NT2/D1 (cell line): Measurements from ENCODE around the gene SLA2.

ENCODE experiments used
- DNase-seq: peaks from one replicate; pipeline ENCODE4 v3.0.0-alpha.2; 2011; ENCODE audit warnings: low read depth, low spot score
- H3K27me3 ChIP-seq: 2 replicates; pipeline ENCODE4 v1.6.0; 2011; ENCODE audit warnings: mild to moderate bottlenecking; ENCODE audit not compliant: insufficient read length, insufficient read depth
- H3K36me3 ChIP-seq: 2 replicates; pipeline ENCODE4 v1.6.1; 2011; ENCODE audit warnings: mild to moderate bottlenecking, low read length, mixed read lengths; ENCODE audit not compliant: insufficient read depth, insufficient read length
- H3K4me1 ChIP-seq: 2 replicates; pipeline ENCODE4 v1.5.1; 2011; ENCODE audit not compliant: insufficient read depth, insufficient read length
- H3K4me3 ChIP-seq: 2 replicates; pipeline ENCODE4 v1.5.1; 2011; ENCODE audit warnings: low read depth; ENCODE audit not compliant: insufficient read length
- H3K9ac ChIP-seq: 2 replicates; pipeline ENCODE4 v1.6.0; 2011; ENCODE audit warnings: low read depth; ENCODE audit not compliant: insufficient read length
- H3K9me3 ChIP-seq: 2 replicates; pipeline ENCODE4 v1.5.1; 2011; ENCODE audit warnings: mild to moderate bottlenecking, low read length; ENCODE audit not compliant: insufficient read depth
- SUZ12 ChIP-seq: IDR thresholded peaks from 2 replicates; pipeline ENCODE4 v1.6.1; 2011; ENCODE audit not compliant: insufficient read length, insufficient read depth; ENCODE audit errors: extremely low read depth
- YY1 ChIP-seq: IDR thresholded peaks from 2 replicates; pipeline ENCODE4 v1.6.1; 2011; ENCODE audit not compliant: insufficient read length, insufficient read depth
- ZNF274 ChIP-seq: IDR thresholded peaks from 2 replicates; pipeline ENCODE4 v1.6.1; 2011; ENCODE audit warnings: mild to moderate bottlenecking, low read depth, low read length

SLA2 gene

GRCh38 chr20:36582821-36583220, 63.2 kb downstream of the SLA2 start:
- no peak for DNase-seq
- H3K4me3 ChIP-seq = no peak overlapping the region
- no peak for TF ChIP-seq YY1
- TF ChIP-seq SUZ12 = no peak
- TF ChIP-seq ZNF274 = no peak
- no peak overlapping the region for H3K9ac ChIP-seq
- H3K27me3 ChIP-seq = no peaks in the 10 kb centered on the region
- H3K36me3 ChIP-seq = peaks cover 63% of the 10 kb centered on the region
- H3K4me1 ChIP-seq = peaks cover 29% of the 10 kb centered on the region
- no peaks in the 10 kb centered on the region for H3K9me3 ChIP-seq

- H3K36me3 ChIP-seq = peaks cover 61% of the 10 kb centered on the region
- TF ChIP-seq SUZ12 = no peak
- TF ChIP-seq YY1 = no peak
- no peak for TF ChIP-seq ZNF274
Measured at GRCh38 chr20:36582322-36582721, 63.7 kb downstream of the SLA2 start.

GRCh38 chr20:36579996-36580545, 65.9 kb downstream of the SLA2 start:
- no peaks in the 10 kb centered on the region for H3K27me3 ChIP-seq
- H3K4me3 ChIP-seq = no peak overlapping the region
- no peak for TF ChIP-seq SUZ12
- TF ChIP-seq ZNF274 = no peak
- TF ChIP-seq YY1 = no peak
- H3K4me1 ChIP-seq = peaks cover 19% of the 10 kb centered on the region
- no peaks in the 10 kb centered on the region for H3K9me3 ChIP-seq
- H3K9ac ChIP-seq = no peak overlapping the region
- peaks cover 57% of the 10 kb centered on the region for H3K36me3 ChIP-seq
- DNase-seq = no peak

More at GRCh38 chr20:36582322-36582721, 63.7 kb downstream of the SLA2 start:
- no peaks in the 10 kb centered on the region for H3K9me3 ChIP-seq
- H3K27me3 ChIP-seq = no peaks in the 10 kb centered on the region
- DNase-seq = no peak
- no peak overlapping the region for H3K9ac ChIP-seq
- no peak overlapping the region for H3K4me3 ChIP-seq
- H3K4me1 ChIP-seq = peaks cover 25% of the 10 kb centered on the region

GRCh38 chr20:36578356-36579041, 67.5 kb downstream of the SLA2 start:
- H3K4me1 ChIP-seq = peaks cover 13% of the 10 kb centered on the region
- peaks cover 54% of the 10 kb centered on the region for H3K36me3 ChIP-seq
- no peaks in the 10 kb centered on the region for H3K9me3 ChIP-seq
- no peak overlapping the region for H3K9ac ChIP-seq
- DNase-seq = no peak
- no peak overlapping the region for H3K4me3 ChIP-seq
- no peak for TF ChIP-seq ZNF274
- TF ChIP-seq YY1 = no peak
- no peak for TF ChIP-seq SUZ12
- H3K27me3 ChIP-seq = no peaks in the 10 kb centered on the region

GRCh38 chr20:36576081-36576445, 69.9 kb downstream of the SLA2 start:
- H3K36me3 ChIP-seq = peaks cover 36% of the 10 kb centered on the region
- no peak for TF ChIP-seq YY1
- TF ChIP-seq ZNF274 = no peak
- TF ChIP-seq SUZ12 = no peak
- H3K4me3 ChIP-seq = no peak overlapping the region
- peaks cover 8% of the 10 kb centered on the region for H3K4me1 ChIP-seq
- H3K9ac ChIP-seq = no peak overlapping the region
- H3K9me3 ChIP-seq = no peaks in the 10 kb centered on the region
- DNase-seq = no peak
- H3K27me3 ChIP-seq = no peaks in the 10 kb centered on the region

GRCh38 chr20:36574366-36575135, 71.4 kb downstream of the SLA2 start:
- Histone ChIP-seq H3K36me3 (peaks cover 22% of the 10 kb centered on the region), H3K4me1 (peaks cover 15% of the 10 kb centered on the region), H3K27me3 (no peaks in the 10 kb centered on the region), H3K4me3 (peak overlapping the region; percentile 69), H3K9ac (peak overlapping the region; percentile 93), H3K9me3 (no peaks in the 10 kb centered on the region)
- TF ChIP-seq YY1 (no peak), SUZ12 (no peak), ZNF274 (no peak)
- DNase-seq = no peak

GRCh38 chr20:36573798-36574365, 72.1 kb downstream of the SLA2 start:
- DNase-seq = no peak
- no peak for TF ChIP-seq ZNF274
- no peak for TF ChIP-seq SUZ12
- TF ChIP-seq YY1 = no peak
- Histone ChIP-seq H3K36me3 (peaks cover 16% of the 10 kb centered on the region), H3K4me3 (peak overlapping the region; percentile 69), H3K4me1 (peaks cover 15% of the 10 kb centered on the region), H3K9ac (peak overlapping the region; percentile 82), H3K9me3 (no peaks in the 10 kb centered on the region), H3K27me3 (no peaks in the 10 kb centered on the region)
